ENCODE measurements around the gene TSPOAP1. TPM values are rescaled to one million over a fixed set of nuclear protein-coding genes. Genes with fewer than 3 reads are reported as not detected.

TSPOAP1 gene
- total and polyA plus RNA-seq, 2 of the 13 experiments (the other 11 are each of a cell fraction or from before 2014, with no cell fraction given): not detected

GRCh38 chr17:58369214-58370031, 40.8 kb upstream of the TSPOAP1 start (continued):
- no peak for TF ChIP-seq ZNF407 (CRISPR knock-in tag; IDR thresholded peaks at IDR 0.05; ENCODE audit: not compliant biosample characterization)
- TF ChIP-seq SP1 (IDR thresholded peaks at IDR 0.05): no peak
- TF ChIP-seq SP1 (CRISPR knock-in tag; IDR thresholded peaks at IDR 0.05): no peak; the same call in 1 of the 2 replicates
- no peak for TF ChIP-seq EHMT2 (IDR thresholded peaks at IDR 0.05; ENCODE audit: borderline replicate concordance, low read depth, low read length)
- TF ChIP-seq JUNB (CRISPR knock-in tag; IDR thresholded peaks at IDR 0.05; ENCODE audit: borderline replicate concordance): no peak; the same call in 1 of the 2 replicates
- TF ChIP-seq MTA1 (CRISPR knock-in tag; IDR thresholded peaks at IDR 0.05; ENCODE audit: borderline replicate concordance): no peak
- TF ChIP-seq NFE2L1 (CRISPR knock-in tag; IDR thresholded peaks at IDR 0.05; ENCODE audit: borderline replicate concordance): no peak
- no peak for TF ChIP-seq POLR2AphosphoS5 (IDR thresholded peaks at IDR 0.05; ENCODE audit: low read depth, low read length)
- TF ChIP-seq, protein P1, sequence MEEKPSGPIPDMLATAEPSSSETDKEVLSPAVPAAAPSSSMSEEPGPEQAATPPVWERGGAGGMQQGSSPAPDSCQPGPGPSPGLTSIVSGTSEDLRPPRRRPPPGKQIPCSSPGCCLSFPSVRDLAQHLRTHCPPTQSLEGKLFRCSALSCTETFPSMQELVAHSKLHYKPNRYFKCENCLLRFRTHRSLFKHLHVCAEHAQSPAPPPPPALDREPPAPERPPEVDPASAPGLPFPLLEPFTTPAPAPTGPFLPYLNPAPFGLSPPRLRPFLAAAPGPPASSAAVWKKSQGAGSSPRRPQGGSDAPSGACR (CRISPR knock-in tag; IDR thresholded peaks at IDR 0.05): 0 out of 2 replicates have a peak, but pooled peaks have one; percentile 57
- peak; percentile 48 for TF ChIP-seq ZFY (CRISPR knock-in tag; IDR thresholded peaks at IDR 0.05)
- no peak for TF ChIP-seq ZNF883 (CRISPR knock-in tag; IDR thresholded peaks at IDR 0.05; ENCODE audit: not compliant biosample characterization)
- no peak for TF ChIP-seq TRIM22 (IDR thresholded peaks at IDR 0.05)
- TF ChIP-seq ZNF605 (CRISPR knock-in tag; IDR thresholded peaks at IDR 0.05): 0 out of 2 replicates have a peak, but pooled peaks have one; percentile 34
- TF ChIP-seq, protein P2, sequence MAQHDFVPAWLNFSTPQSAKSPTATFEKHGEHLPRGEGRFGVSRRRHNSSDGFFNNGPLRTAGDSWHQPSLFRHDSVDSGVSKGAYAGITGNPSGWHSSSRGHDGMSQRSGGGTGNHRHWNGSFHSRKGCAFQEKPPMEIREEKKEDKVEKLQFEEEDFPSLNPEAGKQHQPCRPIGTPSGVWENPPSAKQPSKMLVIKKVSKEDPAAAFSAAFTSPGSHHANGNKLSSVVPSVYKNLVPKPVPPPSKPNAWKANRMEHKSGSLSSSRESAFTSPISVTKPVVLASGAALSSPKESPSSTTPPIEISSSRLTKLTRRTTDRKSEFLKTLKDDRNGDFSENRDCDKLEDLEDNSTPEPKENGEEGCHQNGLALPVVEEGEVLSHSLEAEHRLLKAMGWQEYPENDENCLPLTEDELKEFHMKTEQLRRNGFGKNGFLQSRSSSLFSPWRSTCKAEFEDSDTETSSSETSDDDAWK (CRISPR knock-in tag; IDR thresholded peaks at IDR 0.05): no peak
- no peak for TF ChIP-seq RNF2 (conservative IDR thresholded peaks at IDR 0.05; ENCODE audit: low read depth)
- peak; percentile 36; the same call in 1 of the 2 replicates for TF ChIP-seq ZNF772 (CRISPR knock-in tag; IDR thresholded peaks at IDR 0.05)
- peak; percentile 65 for TF ChIP-seq ZNF501 (CRISPR knock-in tag; IDR thresholded peaks at IDR 0.05)
- no peak for TF ChIP-seq ZNF333 (CRISPR knock-in tag; IDR thresholded peaks at IDR 0.05; ENCODE audit: borderline replicate concordance)

Data from HepG2 (cell line).